Panc1 (cell line): ENCODE measurements around the gene ZNF534.

Experiments
- POLR2AphosphoS5 ChIP-seq: IDR thresholded peaks from 2 replicates; pipeline ENCODE4 v1.6.1; 2012; ENCODE audit warnings: mild to moderate bottlenecking, low read depth, low read length, moderate library complexity
- TF ChIP-seq, protein P1 (sequence below): fragments of 450-650 bp; IDR thresholded peaks from 2 replicates; pipeline ENCODE4 v1.5.1; 2017; ENCODE audit warnings: mild to moderate bottlenecking

DNA sequence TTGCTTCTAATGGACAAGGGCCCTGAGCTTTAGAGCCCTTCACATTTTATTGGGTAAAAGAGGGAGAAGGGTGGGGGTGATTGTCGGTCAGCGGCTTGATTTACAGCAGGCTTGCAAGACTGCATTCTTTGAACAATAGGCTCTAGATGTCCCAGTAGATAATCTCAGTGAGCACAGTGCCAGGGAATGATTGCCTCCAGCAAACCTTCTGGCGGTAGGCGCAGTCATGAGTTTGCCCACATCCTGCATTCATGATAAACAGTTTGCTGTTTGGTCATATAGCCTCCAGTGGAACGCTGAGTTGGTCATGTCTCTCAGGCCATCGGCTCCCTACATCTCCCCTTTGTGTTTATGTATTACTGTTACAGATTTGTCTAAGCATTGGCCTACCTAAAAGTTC, 18.7 kb upstream of the ZNF534 start:
- TF ChIP-seq, protein P1, sequence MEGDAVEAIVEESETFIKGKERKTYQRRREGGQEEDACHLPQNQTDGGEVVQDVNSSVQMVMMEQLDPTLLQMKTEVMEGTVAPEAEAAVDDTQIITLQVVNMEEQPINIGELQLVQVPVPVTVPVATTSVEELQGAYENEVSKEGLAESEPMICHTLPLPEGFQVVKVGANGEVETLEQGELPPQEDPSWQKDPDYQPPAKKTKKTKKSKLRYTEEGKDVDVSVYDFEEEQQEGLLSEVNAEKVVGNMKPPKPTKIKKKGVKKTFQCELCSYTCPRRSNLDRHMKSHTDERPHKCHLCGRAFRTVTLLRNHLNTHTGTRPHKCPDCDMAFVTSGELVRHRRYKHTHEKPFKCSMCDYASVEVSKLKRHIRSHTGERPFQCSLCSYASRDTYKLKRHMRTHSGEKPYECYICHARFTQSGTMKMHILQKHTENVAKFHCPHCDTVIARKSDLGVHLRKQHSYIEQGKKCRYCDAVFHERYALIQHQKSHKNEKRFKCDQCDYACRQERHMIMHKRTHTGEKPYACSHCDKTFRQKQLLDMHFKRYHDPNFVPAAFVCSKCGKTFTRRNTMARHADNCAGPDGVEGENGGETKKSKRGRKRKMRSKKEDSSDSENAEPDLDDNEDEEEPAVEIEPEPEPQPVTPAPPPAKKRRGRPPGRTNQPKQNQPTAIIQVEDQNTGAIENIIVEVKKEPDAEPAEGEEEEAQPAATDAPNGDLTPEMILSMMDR: no peak
- no peak for TF ChIP-seq POLR2AphosphoS5
